GM19395 (cell line): Measurements from ENCODE around the gene MFNG.

Source experiments
- ATAC-seq: cut with Tn5 transposase; IDR thresholded peaks from one replicate; pipeline ENCODE4 v1.9.1; 2021; ENCODE audit warnings: mild to moderate bottlenecking, moderate library complexity; ENCODE audit not compliant: unreplicated experiment

Gene MFNG

GRCh38 chr22:37454857-37455686, 31.1 kb downstream of the MFNG start:
- no peak for ATAC-seq

- ATAC-seq, result no peak
Observed at GRCh38 chr22:37453696-37454095, 32.5 kb downstream of the MFNG start.

- ATAC-seq, result no peak
Observed at GRCh38 chr22:37451218-37451617, 35.0 kb downstream of the MFNG start.

GRCh38 chr22:37449331-37450001, 36.7 kb downstream of the MFNG start:
- no peak for ATAC-seq

GRCh38 chr22:37448516-37449127, 37.6 kb downstream of the MFNG start:
- no peak for ATAC-seq

GRCh38 chr22:37445501-37445900, 40.7 kb downstream of the MFNG start:
- no peak for ATAC-seq

GRCh38 chr22:37443977-37444376, 42.2 kb downstream of the MFNG start:
- no peak for ATAC-seq

- ATAC-seq, result no peak
Observed at GRCh38 chr22:37443086-37443485, 43.1 kb downstream of the MFNG start.

- ATAC-seq, result no peak
Observed at GRCh38 chr22:37442537-37442936, 43.6 kb downstream of the MFNG start.

- no peak for ATAC-seq
Observed at GRCh38 chr22:37442135-37442534, 44.0 kb downstream of the MFNG start.

- ATAC-seq, result no peak
Observed at GRCh38 chr22:37440875-37441274, 45.3 kb downstream of the MFNG start.

GRCh38 chr22:37439347-37439746, 46.8 kb downstream of the MFNG start:
- ATAC-seq, result no peak

GRCh38 chr22:37435970-37436603, 50.1 kb downstream of the MFNG start:
- no peak for ATAC-seq

GRCh38 chr22:37433786-37434185, 52.4 kb downstream of the MFNG start:
- no peak for ATAC-seq

GRCh38 chr22:37432708-37433054, 53.5 kb downstream of the MFNG start:
- no peak for ATAC-seq

GRCh38 chr22:37431801-37432707, 54.1 kb downstream of the MFNG start:
- ATAC-seq, result no peak

- no peak for ATAC-seq
Observed at GRCh38 chr22:37431366-37431765, 54.8 kb downstream of the MFNG start.

- no peak for ATAC-seq
Observed at GRCh38 chr22:37430941-37431340, 55.2 kb downstream of the MFNG start.

- no peak for ATAC-seq
Observed at GRCh38 chr22:37428649-37429586, 57.3 kb downstream of the MFNG start.
